Hippocampal formation (tissue), 2 donors: ENCODE results near the gene TMCO4.
"Not testable (repeated sequence)": the region's sequence is repeated elsewhere in the genome, so short reads cannot be mapped to it uniquely, and the experiment has no call there.

ENCODE experiments used
- DNase-seq, 2 donors: peaks; one replicate each; lab custom pipeline; 2025; lab: John Stamatoyannopoulos, UW

Gene TMCO4

GRCh38 chr1:19799230-19800075 lies at the start of gene TMCO4:
TMCO4 (minus strand) TSS chr1:19799916; CDS start chr1:19780758, 19,158 bp downstream.
- no peak for DNase-seq

GRCh38 chr1:19849307-19849706 lies 49.6 kb upstream of the TMCO4 start:
- not testable (repeated sequence) for DNase-seq

- DNase-seq: not testable (repeated sequence)
These were observed 47.6 kb upstream of the TMCO4 start for GRCh38 chr1:19847334-19847733.

- no peak for DNase-seq
These were observed 46.6 kb upstream of the TMCO4 start for GRCh38 chr1:19846338-19846737.

GRCh38 chr1:19845555-19845954 lies 45.8 kb upstream of the TMCO4 start:
- DNase-seq: no peak

GRCh38 chr1:19844731-19845495 lies 45.2 kb upstream of the TMCO4 start:
- no peak for DNase-seq

- DNase-seq: no peak
These were observed 40.5 kb upstream of the TMCO4 start for GRCh38 chr1:19840228-19840627.

GRCh38 chr1:19837866-19838265 lies 38.1 kb upstream of the TMCO4 start:
- DNase-seq: no peak

GRCh38 chr1:19835578-19835977 lies 35.9 kb upstream of the TMCO4 start:
- DNase-seq: no peak

GRCh38 chr1:19831441-19831840 lies 31.7 kb upstream of the TMCO4 start:
- DNase-seq: no peak

GRCh38 chr1:19828546-19828945 lies 28.8 kb upstream of the TMCO4 start:
- no peak for DNase-seq

GRCh38 chr1:19825298-19825697 lies 25.6 kb upstream of the TMCO4 start:
- DNase-seq: no peak

GRCh38 chr1:19824541-19824940 lies 24.8 kb upstream of the TMCO4 start:
- DNase-seq: no peak

GRCh38 chr1:19824036-19824435 lies 24.3 kb upstream of the TMCO4 start:
- DNase-seq: no peak

- DNase-seq: no peak
These were observed 20.0 kb upstream of the TMCO4 start for GRCh38 chr1:19819701-19820100.

- no peak for DNase-seq
These were observed 18.6 kb upstream of the TMCO4 start for GRCh38 chr1:19818324-19818723.

- DNase-seq: no peak
These were observed 17.4 kb upstream of the TMCO4 start for GRCh38 chr1:19817160-19817559.

- not testable (repeated sequence) for DNase-seq
These were observed 17.0 kb upstream of the TMCO4 start for GRCh38 chr1:19816737-19817086.

- no peak for DNase-seq
These were observed 16.4 kb upstream of the TMCO4 start for GRCh38 chr1:19815801-19816736.

GRCh38 chr1:19814681-19815503 lies 15.2 kb upstream of the TMCO4 start, which contains the start of gene RNF186:
RNF186 (minus strand) TSS chr1:19815283; CDS start chr1:19815101, 182 bp downstream.
- DNase-seq: no peak

- DNase-seq: no peak
These were observed 14.5 kb upstream of the TMCO4 start for GRCh38 chr1:19814244-19814661.
